ENCODE data around the gene LAMA2. TPM values are rescaled to one million over a fixed set of nuclear protein-coding genes. Genes with fewer than 3 reads are reported as not detected.

The LAMA2 gene
- total RNA-seq, 1 donor from 2014 or later = 185 TPM

DNA sequence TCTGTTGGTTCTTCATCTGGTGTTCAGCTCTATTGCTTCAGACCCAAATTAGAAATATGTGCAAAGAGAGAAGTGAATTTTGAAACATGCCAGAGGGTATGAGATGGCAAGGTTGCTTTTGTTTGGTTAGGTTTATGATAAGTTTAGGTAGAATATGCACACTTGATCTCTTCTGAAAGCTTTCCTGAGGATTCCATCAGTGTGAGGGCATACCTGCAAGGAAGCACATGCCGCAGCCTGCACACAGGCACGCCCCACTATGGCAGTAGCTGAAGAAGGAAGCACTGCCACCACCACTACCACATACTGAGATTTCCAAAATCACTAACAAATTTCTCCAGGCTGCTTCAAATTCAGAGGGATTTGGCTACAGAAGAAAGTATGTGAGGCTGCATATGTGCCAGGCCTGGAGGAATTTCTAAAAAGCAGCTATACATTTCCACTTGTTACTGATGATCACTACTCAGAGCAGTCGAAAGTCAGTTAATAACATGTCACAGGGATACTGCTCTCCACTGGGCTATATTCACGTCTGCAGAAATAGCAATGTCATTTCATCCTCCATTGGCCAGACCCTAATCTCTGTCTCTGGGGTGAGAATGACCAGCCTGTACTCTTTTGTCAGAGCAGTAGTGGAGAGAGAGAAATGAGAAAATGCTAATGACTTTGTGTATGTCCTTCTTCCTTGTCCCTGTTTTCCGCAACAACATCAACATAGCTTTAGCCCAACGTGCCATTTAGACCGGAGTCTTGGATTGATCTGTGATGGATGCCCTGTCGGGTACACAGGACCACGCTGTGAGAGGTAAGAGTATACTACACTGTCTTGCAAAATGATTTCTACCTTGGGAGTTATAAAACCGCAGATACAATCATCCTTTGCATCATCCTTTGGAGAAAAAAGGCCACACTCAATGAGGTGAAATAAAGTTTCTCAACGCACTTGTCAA lies 396.7 kb downstream of the LAMA2 start:
- peak overlapping the region; percentile 54 for H3K27ac ChIP-seq (replicated peaks)
- intact Hi-C loops (cut with micrococcal nuclease) = no loop called here
- H3K27me3 ChIP-seq (ENCODE audit: low read depth) = no peaks in the 10 kb centered on the region
- peaks cover 12% of the 10 kb centered on the region for H3K36me3 ChIP-seq
- no peak for DNase-seq
- H3K4me1 ChIP-seq = peaks cover 78% of the 10 kb centered on the region
- H3K4me3 ChIP-seq = no peak overlapping the region
- TF ChIP-seq CTCF (IDR thresholded peaks at IDR 0.05; ENCODE audit: borderline replicate concordance) = no peak
- no peaks in the 10 kb centered on the region for H3K9me3 ChIP-seq (replicated peaks)

DNA sequence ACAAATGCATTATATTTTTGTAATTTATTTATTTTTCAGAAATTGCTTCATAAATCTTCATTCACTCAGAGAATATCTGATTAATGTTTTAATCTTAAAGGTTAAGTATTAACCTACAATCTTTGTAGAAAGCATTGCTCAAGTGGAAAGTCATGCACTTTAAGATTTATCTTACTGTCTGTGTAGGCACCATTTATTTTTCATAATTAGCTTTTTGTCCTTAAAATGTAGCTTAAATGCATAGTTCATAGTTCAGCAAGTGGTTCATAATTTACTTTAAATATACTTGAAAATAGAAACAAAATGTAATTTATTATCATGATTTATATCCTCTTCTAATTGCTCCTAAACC lies 397.3 kb downstream of the LAMA2 start:
- TF ChIP-seq CTCF (IDR thresholded peaks at IDR 0.05; ENCODE audit: borderline replicate concordance) = no peak
- H3K9me3 ChIP-seq (replicated peaks) = no peaks in the 10 kb centered on the region
- no peak for DNase-seq
- H3K27me3 ChIP-seq (ENCODE audit: low read depth) = no peaks in the 10 kb centered on the region
- H3K4me3 ChIP-seq = no peak overlapping the region
- intact Hi-C loops (cut with micrococcal nuclease) = no loop called here
- peaks cover 83% of the 10 kb centered on the region for H3K4me1 ChIP-seq
- H3K36me3 ChIP-seq = peaks cover 11% of the 10 kb centered on the region
- H3K27ac ChIP-seq (replicated peaks) = peak overlapping the region; percentile 54

GRCh38 chr6:129280749-129281148 lies 397.8 kb downstream of the LAMA2 start:
- H3K27ac ChIP-seq (replicated peaks) = peak overlapping the region; percentile 54
- H3K4me1 ChIP-seq = peaks cover 83% of the 10 kb centered on the region
- no peaks in the 10 kb centered on the region for H3K27me3 ChIP-seq (ENCODE audit: low read depth)
- DNase-seq = no peak
- H3K4me3 ChIP-seq = no peak overlapping the region
- TF ChIP-seq CTCF (IDR thresholded peaks at IDR 0.05; ENCODE audit: borderline replicate concordance) = no peak
- H3K36me3 ChIP-seq = peaks cover 7% of the 10 kb centered on the region
- no peaks in the 10 kb centered on the region for H3K9me3 ChIP-seq (replicated peaks)
- intact Hi-C loops (cut with micrococcal nuclease) = no loop called here

DNA sequence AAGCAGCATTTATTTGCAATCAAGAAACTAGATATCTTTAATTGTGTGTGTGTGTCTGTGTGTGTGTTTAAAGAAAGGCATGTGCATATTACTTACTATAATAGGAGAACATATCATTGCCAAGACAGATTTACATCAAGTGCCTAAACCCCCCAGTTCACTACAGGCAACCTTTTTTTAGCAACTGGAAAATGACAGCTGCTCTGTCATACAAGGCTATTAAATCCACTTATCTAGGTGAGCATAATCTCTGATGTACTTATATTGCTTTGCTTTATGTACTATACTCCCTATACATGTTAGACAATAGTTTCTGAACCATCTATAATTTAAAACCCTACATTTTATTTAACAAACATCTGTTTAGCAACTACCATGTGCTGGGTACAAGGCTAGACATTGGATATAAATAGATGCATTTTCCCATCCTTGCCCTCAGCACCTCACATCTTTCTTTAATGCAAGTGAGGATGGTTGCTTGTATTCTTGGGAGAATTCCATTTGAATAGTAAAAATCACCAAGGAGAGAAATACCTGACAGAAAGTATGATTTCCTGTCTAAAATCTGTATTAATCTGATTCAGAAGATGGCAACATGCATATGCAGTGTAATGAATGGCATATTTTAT lies 398.3 kb downstream of the LAMA2 start:
- H3K4me3 ChIP-seq = no peak overlapping the region
- intact Hi-C loops (cut with micrococcal nuclease) = no loop called here
- peak overlapping the region; percentile 54 for H3K27ac ChIP-seq (replicated peaks)
- H3K4me1 ChIP-seq = peaks cover 83% of the 10 kb centered on the region
- H3K27me3 ChIP-seq (ENCODE audit: low read depth) = no peaks in the 10 kb centered on the region
- peaks cover 4% of the 10 kb centered on the region for H3K36me3 ChIP-seq
- DNase-seq = no peak
- TF ChIP-seq CTCF (IDR thresholded peaks at IDR 0.05; ENCODE audit: borderline replicate concordance) = no peak
- no peaks in the 10 kb centered on the region for H3K9me3 ChIP-seq (replicated peaks)

DNA sequence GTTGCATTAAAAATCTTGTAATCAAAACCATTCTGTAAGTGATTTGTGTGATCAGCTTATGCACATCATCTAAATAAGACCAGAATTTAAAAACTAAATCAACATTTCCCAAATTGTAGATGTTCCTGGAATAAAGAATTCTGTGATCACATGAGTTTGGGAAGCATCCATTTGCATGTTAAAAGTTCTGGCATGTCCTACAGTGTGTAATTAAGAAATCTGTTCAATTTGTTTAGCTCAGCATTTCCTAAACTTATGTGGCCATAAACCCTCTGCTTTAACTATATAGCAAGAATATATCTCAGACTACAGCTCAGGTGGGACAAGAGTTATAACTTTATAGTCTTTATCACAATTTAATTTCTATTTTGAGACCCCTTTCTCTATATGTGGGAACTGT lies 399.1 kb downstream of the LAMA2 start:
- Histone ChIP-seq H3K27me3 (ENCODE audit: low read depth) (no peaks in the 10 kb centered on the region), H3K4me1 (peaks cover 77% of the 10 kb centered on the region), H3K4me3 (no peak overlapping the region), H3K9me3 (replicated peaks) (no peaks in the 10 kb centered on the region), H3K36me3 (no peaks in the 10 kb centered on the region), H3K27ac (replicated peaks) (no peak overlapping the region)
- no peak for DNase-seq
- no peak for TF ChIP-seq CTCF (IDR thresholded peaks at IDR 0.05; ENCODE audit: borderline replicate concordance)
- intact Hi-C loops (cut with micrococcal nuclease) = no loop called here
